GM12801 (cell line): ENCODE data around the gene TMEM120B.

Experiments used
- CTCF ChIP-seq: IDR thresholded peaks from one replicate; pipeline ENCODE4 v1.5.1; 2011; ENCODE audit warnings: control low read depth; ENCODE audit not compliant: insufficient read length; ENCODE audit errors: extremely low read depth

The TMEM120B gene

GRCh38 chr12:121754836-121755235, 42.3 kb downstream of the TMEM120B start:
- no peak for TF ChIP-seq CTCF

GRCh38 chr12:121755591-121755990, 43.0 kb downstream of the TMEM120B start:
- TF ChIP-seq CTCF = no peak

- TF ChIP-seq CTCF = no peak
Observed at GRCh38 chr12:121762269-121762668, 49.7 kb downstream of the TMEM120B start.

- no peak for TF ChIP-seq CTCF
Observed at GRCh38 chr12:121764808-121765207, 52.3 kb downstream of the TMEM120B start.

- no peak for TF ChIP-seq CTCF
Observed at GRCh38 chr12:121765573-121765972, 53.0 kb downstream of the TMEM120B start.

- no peak for TF ChIP-seq CTCF
Observed at GRCh38 chr12:121766290-121767039, 53.9 kb downstream of the TMEM120B start.

- TF ChIP-seq CTCF = no peak
Observed at GRCh38 chr12:121767525-121768016, 55.0 kb downstream of the TMEM120B start.
